Activated CD4-positive, alpha-beta T cell treated with anti-CD3 and anti-CD28 coated beads for 36 hours (primary cell): ENCODE measurements around the gene ATL1. TPM values are rescaled to one million over a fixed set of nuclear protein-coding genes. Genes with fewer than 3 reads are reported as not detected.
"Not testable (repeated sequence)": the region's sequence is repeated elsewhere in the genome, so short reads cannot be mapped to it uniquely, and the experiment has no call there.

Experiments
- ATAC-seq: fragments of 200-7000 bp; cut with Tn5 transposase; one replicate; pipeline ENCODE4 v1.10.0; 2021; ENCODE audit warnings: mild to moderate bottlenecking, moderate library complexity
- CTCF ChIA-PET: fragments of 350-600 bp; sonication (Branson Sonifier 250); formaldehyde crosslinking; loops from one replicate; lab custom pipeline; 2021; ENCODE audit warnings: antibody characterized with exemption; lab: Charles Lee
- POLR2A ChIA-PET: fragments of 350-600 bp; sonication (Branson Sonifier 250); formaldehyde crosslinking; loops from one replicate; lab custom pipeline; 2021; ENCODE audit warnings: antibody characterized with exemption, inconsistent platforms; lab: Charles Lee
- DNase-seq: peaks from one replicate; pipeline ENCODE4 v3.0.0-alpha.2; 2020
- H3K27ac Mint-ChIP-seq: one replicate; pipeline ENCODE4 v1.8.0; 2021; ENCODE audit warnings: mixed read lengths
- H3K27me3 Mint-ChIP-seq: one replicate; pipeline ENCODE4 v1.8.0; 2021; ENCODE audit warnings: mixed read lengths
- H3K36me3 Mint-ChIP-seq: one replicate; pipeline ENCODE4 v1.8.0; 2021; ENCODE audit warnings: low read depth, mixed read lengths
- H3K4me1 Mint-ChIP-seq: one replicate; pipeline ENCODE4 v1.8.0; 2021; ENCODE audit warnings: mixed read lengths
- H3K4me3 Mint-ChIP-seq: one replicate; pipeline ENCODE4 v1.8.0; 2021; ENCODE audit warnings: mild to moderate bottlenecking, moderate library complexity, mixed read lengths
- H3K9me3 Mint-ChIP-seq: one replicate; pipeline ENCODE4 v1.8.0; 2021; ENCODE audit warnings: low read depth, mixed read lengths
- intact Hi-C, 2 experiments: fragments of 100-400 bp; cut with DNase I in 1 of 2; cut with micrococcal nuclease in 1 of 2; formaldehyde crosslinking; loops; one replicate each; pipeline versions ENCODE4 v1.14.2 to v1.15.1; 2022 to 2024; cut with DNase I, micrococcal nuclease
- total RNA-seq, 2 experiments: library from RNA; stranded (reverse); gene quantifications; one replicate each; pipeline ENCODE4 v1.2.3, GENCODE V29; 2021

ATL1 gene
- total RNA-seq, 2 experiments from 2014 or later, result 0.82 to 0.91 TPM

DNA sequence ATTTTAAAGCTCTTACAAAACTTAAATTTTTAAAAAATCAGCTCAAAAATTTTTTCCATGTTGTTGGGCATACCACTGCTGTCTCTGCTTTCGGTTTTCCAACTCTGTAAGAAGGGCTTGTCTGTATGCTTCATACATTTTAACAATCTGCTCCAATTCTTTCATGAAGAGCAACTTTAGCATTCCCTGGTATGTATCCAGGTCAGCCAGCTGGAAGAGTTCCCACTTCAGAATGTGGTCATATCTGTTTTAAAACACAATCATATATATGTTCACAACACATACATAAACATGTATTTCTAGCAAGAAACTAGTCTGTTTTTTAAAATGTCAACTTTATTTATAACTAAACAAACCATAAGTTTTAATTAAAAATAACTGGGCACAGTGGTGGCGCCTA is 75.2 kb downstream of the ATL1 start:
- Mint-ChIP-seq H3K4me1 (no peaks in the 10 kb centered on the region), H3K4me3 (no peak overlapping the region), H3K9me3 (no peaks in the 10 kb centered on the region), H3K36me3 (peaks cover 7% of the 10 kb centered on the region), H3K27ac (no peak overlapping the region), H3K27me3 (no peaks in the 10 kb centered on the region)
- POLR2A ChIA-PET, result no interaction called here
- intact Hi-C loops, result no loop called here
- ATAC-seq (no peak), DNase-seq (no peak)
- CTCF ChIA-PET, result interaction anchor here (0.8 to 1.5 kb wide), 3 partner anchors 37 to 269 kb away, joined by 3 read pairs; no protein-coding TSS in a partner anchor

DNA sequence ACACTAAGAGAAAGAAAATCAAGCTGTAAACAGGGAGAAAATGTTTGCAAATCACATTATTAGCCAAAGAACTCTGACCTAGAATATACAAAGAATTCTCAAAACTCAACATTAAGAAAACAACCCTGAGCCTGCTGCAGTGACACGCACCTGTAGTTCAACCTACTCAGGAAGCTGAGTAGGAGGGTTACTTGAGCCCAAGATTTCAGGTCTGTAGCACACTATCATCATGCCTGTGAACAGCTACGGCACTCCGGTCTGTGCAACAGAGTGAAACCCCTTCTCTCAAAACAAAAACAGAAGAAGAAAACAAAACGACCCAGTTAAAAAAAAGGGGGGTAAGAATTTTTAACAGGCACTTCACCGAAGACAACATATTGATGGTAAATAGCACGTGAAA is 87.3 kb downstream of the ATL1 start:
- POLR2A ChIA-PET, result no interaction called here
- H3K27ac Mint-ChIP-seq, result no peak overlapping the region
- no peaks in the 10 kb centered on the region for H3K27me3 Mint-ChIP-seq
- no peak for DNase-seq
- intact Hi-C loops, result no loop called here
- no peak for ATAC-seq
- no peaks in the 10 kb centered on the region for H3K9me3 Mint-ChIP-seq
- no peak overlapping the region for H3K4me3 Mint-ChIP-seq
- CTCF ChIA-PET, result interaction anchor here (0.7 kb wide), 1 partner anchor 507 kb away, joined by 3 read pairs; no protein-coding TSS in a partner anchor
- peaks cover 2% of the 10 kb centered on the region for H3K36me3 Mint-ChIP-seq
- peaks cover 2% of the 10 kb centered on the region for H3K4me1 Mint-ChIP-seq

DNA sequence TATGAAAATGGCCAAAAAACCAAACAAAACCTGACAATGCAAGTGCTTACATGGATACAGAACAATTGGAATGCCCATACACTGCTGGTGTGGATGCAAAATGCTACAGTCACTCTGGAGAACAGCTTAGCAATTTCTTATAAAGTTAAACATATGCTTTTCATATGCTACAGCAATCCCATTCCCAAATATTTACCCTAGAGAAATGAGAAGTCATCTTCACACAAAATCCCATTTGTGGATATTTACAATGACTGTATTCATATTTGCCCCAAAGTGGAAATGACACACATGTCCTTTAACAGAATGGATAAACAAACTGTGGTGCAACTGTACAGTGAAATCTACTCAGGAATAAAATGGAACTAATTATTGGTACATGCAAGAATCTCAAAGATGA is 87.8 kb downstream of the ATL1 start:
- CTCF ChIA-PET, result no interaction called here
- H3K4me1 Mint-ChIP-seq, result peaks cover 2% of the 10 kb centered on the region

DNA sequence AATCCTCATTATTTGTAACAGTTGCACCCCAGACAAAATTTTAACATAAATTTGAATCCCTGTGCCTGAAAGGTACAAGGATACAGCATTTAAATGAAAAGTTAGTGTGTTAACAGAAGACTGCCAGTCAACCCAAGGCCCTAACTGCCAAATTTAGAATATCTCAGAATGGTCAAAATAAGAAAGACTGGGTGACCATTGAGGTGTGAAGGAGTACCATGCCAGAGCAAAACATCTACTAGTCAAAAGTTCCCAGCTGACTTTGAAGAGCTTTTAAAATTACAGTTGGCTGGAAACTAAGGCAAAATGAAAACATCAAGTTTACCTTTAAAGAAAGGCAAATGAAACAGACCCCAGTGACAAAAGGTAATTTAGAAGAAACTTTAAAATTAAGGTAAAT is 89.7 kb downstream of the ATL1 start:
- POLR2A ChIA-PET, result no interaction called here
- CTCF ChIA-PET, result interaction anchor here (0.5 to 1.9 kb wide), 2 partner anchors 90 to 128 kb away, joined by 3 to 5 read pairs; no protein-coding TSS in a partner anchor
- Mint-ChIP-seq H3K4me1 (peaks cover 2% of the 10 kb centered on the region), H3K9me3 (no peaks in the 10 kb centered on the region), H3K36me3 (no peaks in the 10 kb centered on the region), H3K27ac (no peak overlapping the region), H3K4me3 (no peak overlapping the region), H3K27me3 (no peaks in the 10 kb centered on the region)
- DNase-seq (no peak), ATAC-seq (no peak)
- intact Hi-C loops, result no loop called here

More for the DNA sequence above, 87.8 kb downstream of the ATL1 start:
- no peak overlapping the region for H3K27ac Mint-ChIP-seq
- no peak overlapping the region for H3K4me3 Mint-ChIP-seq
- intact Hi-C loops, result no loop called here
- DNase-seq (no peak), ATAC-seq (no peak)
- POLR2A ChIA-PET, result no interaction called here
- no peaks in the 10 kb centered on the region for H3K27me3 Mint-ChIP-seq
- no peaks in the 10 kb centered on the region for H3K9me3 Mint-ChIP-seq
- H3K36me3 Mint-ChIP-seq, result peaks cover 2% of the 10 kb centered on the region

DNA sequence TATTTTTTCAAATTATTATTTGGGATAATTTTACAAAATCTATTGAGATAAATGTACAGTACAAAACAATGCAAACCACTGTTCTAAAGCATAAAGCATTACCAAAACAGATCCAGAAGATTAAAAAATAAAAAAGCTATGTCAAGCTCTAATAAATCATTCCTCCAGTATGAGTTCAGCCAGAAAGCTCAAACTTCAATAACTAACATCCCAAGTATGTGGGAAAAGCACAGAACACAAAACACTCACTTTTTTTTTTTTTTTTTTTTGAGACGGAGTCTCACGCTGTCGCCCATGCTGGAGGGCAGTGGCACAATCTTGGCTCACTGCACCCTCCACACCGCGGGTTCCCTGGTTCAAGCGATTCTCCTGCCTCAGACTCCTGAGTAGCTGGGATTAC is 96.8 kb downstream of the ATL1 start:
- H3K4me3 Mint-ChIP-seq, result no peak overlapping the region

DNA sequence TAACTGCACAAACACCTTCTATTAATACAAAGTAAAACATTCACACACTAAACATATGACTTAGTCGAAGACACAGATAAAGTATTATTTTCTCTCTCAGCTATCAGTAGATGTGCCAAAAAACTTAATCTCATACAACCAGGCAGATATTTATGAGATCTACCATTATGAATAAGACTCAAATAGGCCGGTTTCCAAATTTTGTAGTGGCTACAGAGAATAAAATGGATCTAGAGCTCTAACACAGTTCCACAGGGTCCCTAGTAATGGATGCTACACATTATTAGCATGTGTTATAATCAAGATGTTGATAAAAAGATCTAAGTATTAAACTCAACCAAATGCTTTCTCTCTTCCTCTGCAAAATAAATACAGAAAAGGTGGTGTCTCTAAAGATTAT is 97.8 kb downstream of the ATL1 start:
- Mint-ChIP-seq H3K36me3 (peaks cover 8% of the 10 kb centered on the region), H3K27ac (no peak overlapping the region), H3K27me3 (no peaks in the 10 kb centered on the region), H3K4me1 (no peaks in the 10 kb centered on the region), H3K9me3 (no peaks in the 10 kb centered on the region), H3K4me3 (no peak overlapping the region)
- DNase-seq (no peak), ATAC-seq (no peak)
- CTCF ChIA-PET, result interaction anchor here (1.3 to 1.8 kb wide), 3 partner anchors 9 to 120 kb away, joined by 3 to 5 read pairs (median 3); no protein-coding TSS in a partner anchor
- intact Hi-C loops, result no loop called here
- POLR2A ChIA-PET, result no interaction called here

More for the DNA sequence above, 96.8 kb downstream of the ATL1 start:
- POLR2A ChIA-PET, result no interaction called here
- DNase-seq (no peak), ATAC-seq (no peak)
- peaks cover 8% of the 10 kb centered on the region for H3K36me3 Mint-ChIP-seq
- no peak overlapping the region for H3K27ac Mint-ChIP-seq
- CTCF ChIA-PET, result no interaction called here
- intact Hi-C loops, result no loop called here
- H3K27me3 Mint-ChIP-seq, result no peaks in the 10 kb centered on the region
- no peaks in the 10 kb centered on the region for H3K9me3 Mint-ChIP-seq
- no peaks in the 10 kb centered on the region for H3K4me1 Mint-ChIP-seq

DNA sequence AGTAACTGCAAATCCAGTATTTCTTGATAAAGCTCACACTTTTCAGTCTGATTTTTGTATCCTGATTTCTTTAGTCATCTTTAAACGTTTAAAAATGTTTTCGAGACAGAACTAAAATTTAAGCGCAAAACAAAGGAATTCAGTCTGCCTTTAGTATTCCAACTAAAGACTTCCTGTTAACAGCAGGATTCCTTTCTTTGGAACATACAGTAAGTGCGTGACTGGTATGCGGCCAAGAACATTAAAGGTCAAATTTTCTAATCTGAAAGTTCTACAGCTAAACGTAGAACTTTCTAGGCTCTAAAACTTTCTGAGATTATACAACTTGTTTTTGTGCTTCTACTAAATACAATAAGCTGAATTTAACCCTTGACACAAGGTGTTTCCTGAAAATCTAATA is 98.3 kb downstream of the ATL1 start:
- ATAC-seq, result no peak
- Mint-ChIP-seq H3K36me3 (peaks cover 10% of the 10 kb centered on the region), H3K27ac (no peak overlapping the region), H3K4me3 (no peak overlapping the region), H3K4me1 (no peaks in the 10 kb centered on the region), H3K9me3 (no peaks in the 10 kb centered on the region), H3K27me3 (no peaks in the 10 kb centered on the region)
- CTCF ChIA-PET, result interaction anchor here (1.3 to 1.8 kb wide), 3 partner anchors 10 to 120 kb away, joined by 3 to 5 read pairs (median 3); no protein-coding TSS in a partner anchor
- POLR2A ChIA-PET, result no interaction called here
- intact Hi-C loops, result no loop called here
- DNase-seq, result no peak

DNA sequence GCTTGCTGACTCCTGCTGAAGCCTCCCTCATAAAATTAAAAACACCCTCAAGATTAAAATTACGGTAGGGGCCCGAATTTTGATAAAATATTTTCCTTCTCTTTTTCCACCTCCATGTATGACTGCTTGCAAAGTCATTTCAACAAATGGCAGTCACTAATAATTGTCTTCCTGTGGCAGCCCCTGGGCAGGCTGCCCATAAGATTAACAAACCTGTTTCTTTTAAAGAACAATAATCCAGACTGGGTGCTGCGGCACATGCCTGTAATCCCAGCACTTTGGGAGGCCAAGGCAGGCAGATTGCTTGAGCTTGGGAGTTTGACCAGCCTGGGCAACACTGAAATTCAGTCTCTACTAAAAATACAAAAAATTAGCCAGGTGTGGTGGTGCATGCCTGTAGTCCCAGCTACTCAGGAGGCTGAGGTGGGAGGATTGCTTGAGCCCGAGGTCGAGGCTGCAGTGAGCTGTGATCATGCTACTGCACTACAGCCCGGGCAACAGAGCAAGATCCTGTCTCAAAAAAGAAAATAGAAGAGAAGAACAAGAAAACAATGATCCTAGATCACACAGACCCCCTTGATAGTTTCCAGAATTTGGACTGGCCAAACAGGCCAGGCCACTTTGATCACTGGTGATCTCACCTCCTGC is 99.5 kb downstream of the ATL1 start:
- peaks cover 16% of the 10 kb centered on the region for H3K36me3 Mint-ChIP-seq
- CTCF ChIA-PET, result no interaction called here

DNA sequence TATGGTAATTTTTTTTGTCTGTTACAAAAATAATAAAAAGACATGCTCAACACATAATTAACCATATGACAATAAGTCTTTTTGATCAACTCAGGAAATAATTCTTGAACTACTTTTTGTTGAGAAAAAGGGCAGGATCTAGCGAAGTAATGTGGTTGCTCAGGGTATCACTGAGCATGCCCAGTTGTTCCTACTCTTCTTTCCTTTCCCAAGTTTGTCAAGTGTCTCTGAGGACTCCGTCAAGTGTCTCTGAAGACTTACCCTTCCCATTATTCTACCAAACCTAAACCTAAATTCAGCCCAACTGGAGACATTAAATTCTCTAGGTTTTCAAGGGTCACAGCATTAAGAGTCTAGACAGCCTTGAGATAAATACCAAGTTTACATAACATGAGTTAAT is 104.6 kb downstream of the ATL1 start:
- H3K4me1 Mint-ChIP-seq, result peaks cover 12% of the 10 kb centered on the region
- H3K27ac Mint-ChIP-seq, DNase-seq, CTCF ChIA-PET, H3K27me3 Mint-ChIP-seq, H3K9me3 Mint-ChIP-seq, H3K4me3 Mint-ChIP-seq, intact Hi-C loops, ATAC-seq, POLR2A ChIA-PET: not testable (repeated sequence)
- H3K36me3 Mint-ChIP-seq, result peaks cover 23% of the 10 kb centered on the region

More for the DNA sequence above, 99.5 kb downstream of the ATL1 start:
- Mint-ChIP-seq H3K4me1 (peaks cover 3% of the 10 kb centered on the region), H3K27me3 (no peaks in the 10 kb centered on the region), H3K27ac (no peak overlapping the region), H3K4me3 (no peak overlapping the region), H3K9me3 (no peaks in the 10 kb centered on the region)
- ATAC-seq (no peak), DNase-seq (no peak)
- intact Hi-C loops, result no loop called here
- POLR2A ChIA-PET, result no interaction called here

DNA sequence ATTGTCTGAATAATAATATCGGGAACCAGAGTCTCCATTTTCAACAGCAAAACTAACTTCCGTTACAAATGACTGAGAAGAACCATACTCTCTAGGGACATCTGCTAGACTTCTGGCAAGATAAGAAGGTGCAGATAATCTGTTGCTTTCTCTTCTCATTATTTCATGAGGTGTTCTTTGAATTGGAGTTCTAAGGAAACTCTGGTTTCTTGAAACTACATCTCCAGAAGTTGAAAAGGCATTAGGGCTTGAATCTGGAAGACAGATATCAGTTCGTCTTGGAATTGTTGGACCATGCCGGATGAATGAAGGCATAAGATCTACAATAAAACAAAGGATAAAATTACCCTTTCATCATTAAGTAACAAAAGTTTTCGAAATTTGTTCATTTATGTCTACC is 105.4 kb downstream of the ATL1 start:
- H3K27ac Mint-ChIP-seq, H3K4me3 Mint-ChIP-seq, POLR2A ChIA-PET, H3K27me3 Mint-ChIP-seq, H3K9me3 Mint-ChIP-seq, ATAC-seq, DNase-seq: not testable (repeated sequence)
- peaks cover 23% of the 10 kb centered on the region for H3K36me3 Mint-ChIP-seq
- H3K4me1 Mint-ChIP-seq, result peaks cover 12% of the 10 kb centered on the region
- CTCF ChIA-PET, result interaction anchor here (0.6 to 1.4 kb wide), 2 partner anchors 108 to 1209 kb away, joined by 3 read pairs; no protein-coding TSS in a partner anchor
- intact Hi-C loops, result loop anchor here (5.0 kb wide), 5 partner anchors 62 to 197 kb away; partner anchors contain the start of genes ATL1 (in 1 of the 2) and MAP4K5 (in 1 of the 2)

DNA sequence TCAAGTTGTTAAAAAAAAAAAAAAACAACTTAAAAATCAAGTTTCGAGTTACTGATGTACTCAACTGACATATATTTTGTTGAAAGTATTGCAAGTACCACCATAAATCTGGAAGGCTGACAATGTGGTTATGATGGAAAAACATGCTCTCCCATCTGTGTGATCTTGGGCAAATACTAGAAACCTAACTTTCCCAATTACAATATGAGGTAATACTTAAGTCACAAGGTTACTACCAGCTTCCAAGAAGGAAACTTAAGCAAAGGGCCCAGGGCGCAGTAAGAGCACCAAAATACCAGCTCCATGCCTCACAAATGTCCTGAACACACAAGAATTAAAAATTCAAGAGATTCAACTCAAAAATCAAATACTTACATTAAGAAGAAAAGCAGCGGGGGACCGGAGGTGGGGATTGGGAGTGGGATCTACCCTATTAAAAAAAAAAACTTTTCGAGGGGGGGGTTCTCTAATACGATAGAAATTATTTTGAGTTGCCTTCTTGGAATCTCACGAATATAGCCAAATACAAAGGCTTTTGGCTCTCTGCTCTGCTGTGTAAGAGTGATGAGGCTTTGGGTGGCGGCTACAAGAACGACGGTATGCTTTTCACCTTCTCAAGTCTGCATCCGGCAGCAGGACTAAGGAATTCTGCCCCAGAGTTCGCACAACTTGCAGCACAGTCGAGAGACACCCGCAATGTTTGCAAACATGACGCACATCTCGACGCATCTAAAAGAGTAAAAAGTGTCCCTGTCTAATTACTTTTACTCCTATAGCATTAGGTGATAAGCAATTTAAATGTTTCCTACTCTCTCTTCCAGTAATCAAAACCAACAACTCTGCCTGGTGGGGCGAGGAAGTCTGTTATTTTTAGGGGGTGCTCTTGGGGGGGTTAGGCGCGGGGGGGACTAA is 107.1 kb downstream of the ATL1 start:
- ChIA-PET CTCF (interaction anchor here (1.2 to 1.4 kb wide), 2 partner anchors 107 to 110 kb away, joined by 3 to 5 read pairs; no protein-coding TSS in a partner anchor), POLR2A (interaction anchor here (1.0 kb wide), 1 partner anchor 107 kb away, joined by 4 read pairs; no protein-coding TSS in a partner anchor)
- Mint-ChIP-seq H3K27ac (peak overlapping the region; percentile 80), H3K36me3 (peaks cover 15% of the 10 kb centered on the region), H3K4me1 (peaks cover 12% of the 10 kb centered on the region), H3K9me3 (no peaks in the 10 kb centered on the region), H3K27me3 (no peaks in the 10 kb centered on the region), H3K4me3 (no peak overlapping the region)
- intact Hi-C loops, result loop anchor here (5.0 kb wide), 5 partner anchors 60 to 195 kb away; partner anchors contain the start of genes ATL1 (in 1 of the 2) and MAP4K5 (in 1 of the 2)
- DNase-seq, result peak; percentile 43
- ATAC-seq, result peak; percentile 17
